Testis (tissue), 3 donors: ENCODE data around the gene CRLF2. TPM values are rescaled to one million over a fixed set of nuclear protein-coding genes. Genes with fewer than 3 reads are reported as not detected.

ENCODE experiments used
- DNase-seq: peaks from one replicate; pipeline ENCODE4 v3.0.0-alpha.2; 2019
- H3K27ac ChIP-seq, 2 donors: fragments of 200-600 bp; sonication (generic); one replicate each; pipeline ENCODE4 v1.5.1; 2019
- H3K27me3 ChIP-seq: fragments of 200-600 bp; sonication (generic); one replicate; pipeline ENCODE4 v1.5.1; 2019
- H3K36me3 ChIP-seq: fragments of 200-600 bp; sonication (generic); one replicate; pipeline ENCODE4 v1.5.1; 2017; ENCODE audit warnings: low read depth; ENCODE audit errors: missing control alignments
- H3K4me1 ChIP-seq: fragments of 200-600 bp; sonication (generic); one replicate; pipeline ENCODE4 v1.5.1; 2019
- H3K4me3 ChIP-seq, 2 donors: fragments of 200-600 bp; sonication (generic); one replicate each; pipeline ENCODE4 v1.5.1; 2017 to 2019
- H3K9me3 ChIP-seq: fragments of 200-600 bp; sonication (generic); one replicate; pipeline ENCODE4 v1.5.1; 2017
- POLR2A ChIP-seq: fragments of 450-650 bp; IDR thresholded peaks from one replicate; pipeline ENCODE4 v1.6.1; 2017; ENCODE audit warnings: antibody characterized with exemption, mild to moderate bottlenecking, moderate library complexity
- WGBS, 2 donors: methylation state at CpG; one replicate each; pipeline ENCODE4 v1.1.5; 2018; 5-methylcytosine and 5-hydroxymethylcytosine counted together
- intact Hi-C: fragments of 100-400 bp; cut with DNase I; formaldehyde crosslinking; loops from one replicate; pipeline ENCODE4 v1.15.1; 2023; ENCODE audit warnings: low total_unique reads
- polyA plus RNA-seq: library from polyadenylated mRNA; stranded (reverse); fragments of 350-450 nt; fragmentation: Illumina TruSeq; extraction: RNeasy Lipid Tissue Mini Kit (QIAGEN cat#74804); gene quantifications from one replicate; pipeline ENCODE4 v1.2.3, GENCODE V29; 2014; ENCODE audit warnings: low read depth, low replicate concordance; ENCODE audit not compliant: insufficient read depth
- total RNA-seq, 2 donors: library from RNA; depleted of rRNA; stranded (reverse); fragments of >200 nt; gene quantifications; one replicate each; pipeline ENCODE4 v1.2.3, GENCODE V29; 2016
- TF ChIP-seq, protein P1 (sequence below), 3 experiments: fragments of 450-650 bp in 2 of 3; fragments of 200-600 bp in 1 of 3; sonication (generic) in 1 of 3; IDR thresholded peaks; one replicate each; pipeline ENCODE4 v1.5.1; 2016 to 2019; ENCODE audit warnings: antibody characterized with exemption in 3 of 3, mild to moderate bottlenecking in 2 of 3, moderate library complexity in 1 of 3

CRLF2 gene
- total and polyA plus RNA-seq, 3 donors from 2014 or later, result 0.37 to 0.47 TPM; not detected in 1

DNA sequence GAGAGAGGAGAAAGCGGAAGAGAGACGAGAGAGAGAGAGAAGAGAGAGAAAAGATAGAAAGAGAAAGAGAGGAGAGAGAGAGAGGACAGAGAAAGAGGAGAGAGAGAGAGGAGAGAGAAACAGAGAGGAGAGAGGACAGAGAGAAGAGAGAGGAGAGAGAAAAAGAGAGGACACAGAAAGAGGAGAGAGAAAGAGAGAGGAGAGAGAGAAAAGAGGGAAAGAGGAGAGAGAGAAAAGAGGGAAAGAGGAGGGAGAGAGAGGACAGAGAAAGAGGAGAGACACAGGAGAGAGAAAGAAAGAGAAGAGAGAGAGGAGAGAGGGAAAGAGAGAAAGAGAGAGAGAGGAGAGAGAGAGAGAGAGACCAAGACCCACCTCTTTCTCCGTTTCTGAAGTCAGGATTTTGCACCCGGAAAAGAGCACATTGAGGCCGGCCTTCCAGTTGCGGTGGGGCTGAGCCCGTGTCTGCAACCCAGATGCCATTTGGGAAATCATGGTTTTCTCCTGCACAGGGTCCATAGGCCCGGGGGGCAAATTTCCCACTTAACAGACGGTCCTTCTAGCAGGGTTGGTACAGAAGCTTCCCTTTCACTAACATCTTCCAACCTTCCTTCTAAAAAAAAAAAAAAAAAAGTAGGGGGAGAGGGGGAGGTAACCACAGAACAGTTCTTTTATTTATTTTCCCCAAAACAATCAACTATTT lies 60.9 kb downstream of the CRLF2 start:
- Histone ChIP-seq H3K27me3 (no peaks in the 10 kb centered on the region), H3K27ac (no peak overlapping the region), H3K4me3 (no peak overlapping the region), H3K9me3 (no peaks in the 10 kb centered on the region), H3K4me1 (no peaks in the 10 kb centered on the region), H3K36me3 (no peaks in the 10 kb centered on the region)
- intact Hi-C loops, result no loop called here
- no peak for TF ChIP-seq POLR2A
- TF ChIP-seq, protein P1, sequence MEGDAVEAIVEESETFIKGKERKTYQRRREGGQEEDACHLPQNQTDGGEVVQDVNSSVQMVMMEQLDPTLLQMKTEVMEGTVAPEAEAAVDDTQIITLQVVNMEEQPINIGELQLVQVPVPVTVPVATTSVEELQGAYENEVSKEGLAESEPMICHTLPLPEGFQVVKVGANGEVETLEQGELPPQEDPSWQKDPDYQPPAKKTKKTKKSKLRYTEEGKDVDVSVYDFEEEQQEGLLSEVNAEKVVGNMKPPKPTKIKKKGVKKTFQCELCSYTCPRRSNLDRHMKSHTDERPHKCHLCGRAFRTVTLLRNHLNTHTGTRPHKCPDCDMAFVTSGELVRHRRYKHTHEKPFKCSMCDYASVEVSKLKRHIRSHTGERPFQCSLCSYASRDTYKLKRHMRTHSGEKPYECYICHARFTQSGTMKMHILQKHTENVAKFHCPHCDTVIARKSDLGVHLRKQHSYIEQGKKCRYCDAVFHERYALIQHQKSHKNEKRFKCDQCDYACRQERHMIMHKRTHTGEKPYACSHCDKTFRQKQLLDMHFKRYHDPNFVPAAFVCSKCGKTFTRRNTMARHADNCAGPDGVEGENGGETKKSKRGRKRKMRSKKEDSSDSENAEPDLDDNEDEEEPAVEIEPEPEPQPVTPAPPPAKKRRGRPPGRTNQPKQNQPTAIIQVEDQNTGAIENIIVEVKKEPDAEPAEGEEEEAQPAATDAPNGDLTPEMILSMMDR (IDR thresholded peaks at IDR 0.05), result no peak
- 38 to 58% methylated on average over 9 of the region's 9 CpGs for WGBS, 2 donors
- no peak for DNase-seq

- WGBS, 2 donors, result 70 to 76% methylated on average over 8 of the region's 8 CpGs
- Histone ChIP-seq H3K4me1 (no peaks in the 10 kb centered on the region), H3K27me3 (no peaks in the 10 kb centered on the region), H3K36me3 (no peaks in the 10 kb centered on the region), H3K27ac (no peak overlapping the region), H3K4me3 (no peak overlapping the region), H3K9me3 (no peaks in the 10 kb centered on the region)
- TF ChIP-seq, protein P1 (IDR thresholded peaks at IDR 0.05), result no peak
- TF ChIP-seq POLR2A, result no peak
- intact Hi-C loops, result no loop called here
- DNase-seq, result no peak
Observed at GRCh38 chrX:1150569-1151347, 61.7 kb downstream of the CRLF2 start.

DNA sequence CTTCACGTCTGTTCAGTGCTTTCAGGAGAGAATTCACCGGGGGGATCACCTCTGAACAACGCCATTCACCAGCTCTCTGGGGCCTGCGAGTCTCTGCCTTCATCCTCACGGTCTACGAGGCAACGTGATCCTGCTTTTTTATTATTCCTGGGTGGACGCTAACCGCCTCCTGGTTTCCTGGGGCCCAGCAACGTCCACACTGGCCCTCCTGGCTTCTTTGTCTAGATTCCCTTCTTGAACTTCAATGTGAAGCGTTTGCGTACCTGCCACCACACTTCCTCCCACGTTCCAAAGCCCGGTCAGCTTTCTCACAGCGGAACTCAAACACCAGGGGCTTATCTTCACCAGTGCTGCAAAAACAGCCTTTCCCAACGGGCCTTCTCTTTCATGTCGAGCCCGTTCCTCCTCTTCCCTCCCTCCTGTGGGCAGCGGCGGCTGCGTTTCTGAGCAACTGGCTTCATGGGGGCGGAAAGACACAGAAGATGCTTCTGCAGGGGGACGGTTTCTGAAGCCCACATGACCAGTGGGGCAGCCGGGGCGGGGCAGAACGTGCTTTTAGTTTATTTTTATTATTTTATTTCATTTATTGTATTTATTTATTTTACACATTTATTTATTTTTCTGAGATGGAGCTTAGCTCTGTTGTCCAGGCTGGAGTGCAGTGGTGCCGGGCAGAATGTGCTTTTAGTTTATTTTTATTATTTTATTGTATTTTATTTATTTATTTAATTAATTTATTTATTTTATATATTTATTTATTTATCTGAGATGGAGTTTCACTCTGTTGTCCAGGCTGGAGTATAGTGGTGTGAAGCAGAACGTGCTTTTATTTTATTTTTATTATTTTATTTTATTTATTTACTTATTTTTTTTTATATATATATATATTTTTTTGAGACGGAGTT lies 64.6 kb downstream of the CRLF2 start:
- no peaks in the 10 kb centered on the region for H3K9me3 ChIP-seq
- no peaks in the 10 kb centered on the region for H3K36me3 ChIP-seq
- H3K4me1 ChIP-seq, result no peaks in the 10 kb centered on the region
- DNase-seq, result no peak
- TF ChIP-seq, protein P1 (IDR thresholded peaks at IDR 0.05), result no peak
- no peak for TF ChIP-seq POLR2A
- no peak overlapping the region for H3K4me3 ChIP-seq
- 51 to 58% methylated on average over 29 of the region's 29 CpGs for WGBS, 2 donors
- intact Hi-C loops, result no loop called here
- no peaks in the 10 kb centered on the region for H3K27me3 ChIP-seq
- H3K27ac ChIP-seq, result no peak overlapping the region

DNA sequence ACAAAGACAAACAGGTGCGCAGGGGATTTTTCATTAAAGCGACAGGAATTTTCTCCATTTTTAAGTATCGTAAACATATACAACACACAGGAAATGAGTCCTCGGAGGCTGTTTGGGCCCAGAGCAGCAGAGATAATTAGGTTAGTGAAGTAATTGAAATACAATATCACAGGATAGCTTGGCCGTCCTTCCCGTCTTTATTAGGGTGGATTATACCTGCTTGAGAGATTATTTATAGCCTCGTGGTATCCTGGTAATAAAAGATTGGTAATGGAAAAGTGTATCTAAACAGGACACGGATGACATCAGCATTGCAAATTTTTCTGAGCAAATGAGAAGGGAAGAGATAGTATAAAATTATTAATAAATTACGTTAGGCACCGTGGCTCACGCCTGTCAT lies 68.2 kb downstream of the CRLF2 start:
- DNase-seq, result no peak
- WGBS, 2 donors, result 50 to 58% methylated on average over 11 of the region's 11 CpGs

More for the DNA sequence above, 68.2 kb downstream of the CRLF2 start:
- Histone ChIP-seq H3K36me3 (no peaks in the 10 kb centered on the region), H3K27ac (no peak overlapping the region), H3K4me1 (no peaks in the 10 kb centered on the region), H3K9me3 (no peaks in the 10 kb centered on the region), H3K4me3 (no peak overlapping the region), H3K27me3 (no peaks in the 10 kb centered on the region)
- intact Hi-C loops, result no loop called here
- TF ChIP-seq, protein P1 (IDR thresholded peaks at IDR 0.05), result no peak
- TF ChIP-seq POLR2A, result no peak

Other genes with a start within 250 kb of the CRLF2 start
- gene CSF2RA, start 56.2 kb upstream of the CRLF2 start, total RNA-seq, result 1 to 10 TPM; 2.2 to 3.9 TPM
- gene CSF2RA, start 56.2 kb upstream of the CRLF2 start, polyA plus RNA-seq, result 3.1 TPM
- gene IL3RA, start 124.1 kb upstream of the CRLF2 start, total RNA-seq, result 1 to 10 TPM; 4.6 to 5.5 TPM
- 3.4 TPM for gene IL3RA, start 124.1 kb upstream of the CRLF2 start, polyA plus RNA-seq
- 100 to 1,000 TPM; 171 to 293 TPM for gene SLC25A6, start 179.5 kb upstream of the CRLF2 start, total RNA-seq
- gene SLC25A6, start 179.5 kb upstream of the CRLF2 start, polyA plus RNA-seq, result 157 TPM
- gene ASMTL, start 240.3 kb upstream of the CRLF2 start, total RNA-seq, result 10 to 100 TPM; 31.0 to 41.2 TPM
- 27.0 TPM for gene ASMTL, start 240.3 kb upstream of the CRLF2 start, polyA plus RNA-seq